NT2/D1 (cell line): ENCODE data around the gene KCNIP1.

Experiments used
- SUZ12 ChIP-seq: IDR thresholded peaks from 2 replicates; pipeline ENCODE4 v1.6.1; 2011; ENCODE audit not compliant: insufficient read length, insufficient read depth; ENCODE audit errors: extremely low read depth
- YY1 ChIP-seq: IDR thresholded peaks from 2 replicates; pipeline ENCODE4 v1.6.1; 2011; ENCODE audit not compliant: insufficient read length, insufficient read depth
- ZNF274 ChIP-seq: IDR thresholded peaks from 2 replicates; pipeline ENCODE4 v1.6.1; 2011; ENCODE audit warnings: mild to moderate bottlenecking, low read depth, low read length

DNA sequence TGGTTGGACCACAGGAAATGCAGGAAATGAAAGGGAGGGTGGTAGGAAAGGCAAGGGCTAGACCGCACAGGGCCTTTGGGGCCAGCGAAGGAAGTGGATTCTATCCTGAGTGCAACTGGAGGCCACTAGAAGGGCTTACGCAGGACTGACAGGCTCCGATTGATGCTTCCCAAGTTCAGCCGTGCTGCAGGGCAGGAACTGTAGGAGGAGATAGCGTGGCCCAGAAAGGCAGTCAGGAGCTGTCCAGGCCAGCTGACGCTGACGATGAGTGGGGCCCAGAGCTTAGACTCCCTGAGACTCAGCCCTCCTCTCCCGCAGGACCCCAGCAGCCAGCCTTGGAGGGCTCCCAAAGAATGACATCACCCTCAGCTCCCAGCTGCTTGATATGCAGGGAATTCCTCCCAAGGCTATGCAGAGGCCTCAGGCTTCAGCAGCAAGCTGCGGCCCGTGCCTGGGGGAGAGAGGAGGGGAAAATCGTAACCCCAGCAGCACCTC, 48.8 kb downstream of the KCNIP1 start:
- no peak for TF ChIP-seq ZNF274
- TF ChIP-seq YY1: no peak
- no peak for TF ChIP-seq SUZ12
